H9 (cell line): ENCODE results near the gene KCNMA1. TPM values are rescaled to one million over a fixed set of nuclear protein-coding genes. Genes with fewer than 3 reads are reported as not detected.

Experiments used
- DNase-seq: peaks from one replicate; pipeline ENCODE4 v3.0.0-alpha.2; 2017
- H2AFZ ChIP-seq: one replicate; pipeline ENCODE4 v1.6.1; 2013; ENCODE audit warnings: mild to moderate bottlenecking, low read length, control low read depth, moderate library complexity
- H2AK5ac ChIP-seq: 2 replicates; pipeline ENCODE4 v1.6.1; 2013; ENCODE audit warnings: low read length, control low read depth, mixed read lengths; ENCODE audit not compliant: insufficient read length
- H2BK120ac ChIP-seq: one replicate; pipeline ENCODE4 v1.6.1; 2013; ENCODE audit warnings: low read depth, mild to moderate bottlenecking, low read length, control low read depth, inconsistent platforms; ENCODE audit not compliant: poor library complexity, severe bottlenecking
- H2BK12ac ChIP-seq: 2 replicates; pipeline ENCODE4 v1.6.1; 2013; ENCODE audit warnings: low read length, control low read depth, mixed read lengths, low read depth; ENCODE audit not compliant: insufficient read length
- H2BK15ac ChIP-seq: 2 replicates; pipeline ENCODE4 v1.6.1; 2013; ENCODE audit warnings: low read depth, low read length, control low read depth
- H2BK20ac ChIP-seq: one replicate; pipeline ENCODE4 v1.6.1; 2013; ENCODE audit warnings: low read depth, mild to moderate bottlenecking, low read length, control low read depth, inconsistent platforms; ENCODE audit not compliant: poor library complexity, severe bottlenecking
- H2BK5ac ChIP-seq: 2 replicates; pipeline ENCODE4 v1.6.1; 2013; ENCODE audit warnings: low read length, control low read depth, mixed read lengths; ENCODE audit not compliant: insufficient read length
- H3K14ac ChIP-seq: 2 replicates; pipeline ENCODE4 v1.6.1; 2013; ENCODE audit warnings: low read length, control low read depth; ENCODE audit not compliant: insufficient read depth
- H3K18ac ChIP-seq: 2 replicates; pipeline ENCODE4 v1.6.1; 2013; ENCODE audit warnings: low read depth, mild to moderate bottlenecking, mixed read lengths, low read length, control low read depth; ENCODE audit not compliant: insufficient read length
- H3K23ac ChIP-seq: 2 replicates; pipeline ENCODE4 v1.6.1; 2013; ENCODE audit warnings: low read length, control low read depth, mixed read lengths, low read depth; ENCODE audit not compliant: insufficient read length
- H3K23me2 ChIP-seq: 2 replicates; pipeline ENCODE4 v1.6.1; 2013; ENCODE audit warnings: low read depth, mild to moderate bottlenecking, mixed read lengths, low read length, control low read depth; ENCODE audit not compliant: insufficient read length, poor library complexity, severe bottlenecking
- H3K27ac ChIP-seq: 2 replicates; pipeline ENCODE4 v1.5.1; 2013; ENCODE audit warnings: low read length, control low read depth, mixed read lengths, low read depth; ENCODE audit not compliant: insufficient read length
- H3K27me3 ChIP-seq: 2 replicates; pipeline ENCODE4 v1.6.1; 2013; ENCODE audit warnings: low read length, control low read depth, inconsistent platforms; ENCODE audit not compliant: insufficient read depth
- H3K4ac ChIP-seq: 2 replicates; pipeline ENCODE4 v1.6.1; 2013; ENCODE audit warnings: low read depth, mild to moderate bottlenecking, control low read depth, inconsistent platforms, low read length, moderate library complexity
- H3K4me1 ChIP-seq: 2 replicates; pipeline ENCODE4 v1.6.1; 2013; ENCODE audit warnings: low read length, control low read depth, inconsistent platforms; ENCODE audit not compliant: insufficient read depth
- H3K4me2 ChIP-seq: 2 replicates; pipeline ENCODE4 v1.6.1; 2013; ENCODE audit warnings: low read length, control low read depth, mixed read lengths; ENCODE audit not compliant: insufficient read length, insufficient read depth
- H3K56ac ChIP-seq: 2 replicates; pipeline ENCODE4 v1.6.1; 2013; ENCODE audit warnings: low read depth, mild to moderate bottlenecking, mixed read lengths, low read length, control low read depth; ENCODE audit not compliant: insufficient read length
- H3K79me1 ChIP-seq: 2 replicates; pipeline ENCODE4 v1.6.1; 2013; ENCODE audit warnings: low read depth, mild to moderate bottlenecking, moderate library complexity, low read length, control low read depth, inconsistent platforms; ENCODE audit not compliant: insufficient read depth, poor library complexity, severe bottlenecking
- H3K79me2 ChIP-seq: 2 replicates; pipeline ENCODE4 v1.6.1; 2013; ENCODE audit warnings: low read length, control low read depth, inconsistent platforms; ENCODE audit not compliant: insufficient read depth
- H3K9ac ChIP-seq: 2 replicates; pipeline ENCODE4 v1.6.1; 2013; ENCODE audit warnings: low read length, control low read depth, mixed read lengths; ENCODE audit not compliant: insufficient read length; ENCODE audit errors: extremely low read depth
- H3K9me3 ChIP-seq: one replicate; pipeline ENCODE4 v1.6.1; 2013; ENCODE audit warnings: low read depth, low read length, inconsistent platforms; ENCODE audit not compliant: control insufficient read depth
- H3T11ph ChIP-seq: one replicate; pipeline ENCODE4 v1.6.1; 2013; ENCODE audit warnings: mild to moderate bottlenecking, low read length, control low read depth, inconsistent platforms
- H4K20me1 ChIP-seq: one replicate; pipeline ENCODE4 v1.6.1; 2013; ENCODE audit not compliant: control insufficient read depth, insufficient read length, insufficient read depth
- H4K5ac ChIP-seq: 2 replicates; pipeline ENCODE4 v1.6.1; 2013; ENCODE audit warnings: low read depth, mild to moderate bottlenecking, mixed read lengths, low read length, control low read depth; ENCODE audit not compliant: insufficient read length
- H4K8ac ChIP-seq: replicated peaks from 2 replicates; pipeline ENCODE4 v1.6.1; 2013; ENCODE audit warnings: low read length, control low read depth, mixed read lengths, low read depth; ENCODE audit not compliant: insufficient read length
- H4K91ac ChIP-seq: 2 replicates; pipeline ENCODE4 v1.6.1; 2013; ENCODE audit warnings: low read depth, mild to moderate bottlenecking, moderate library complexity, mixed read lengths, low read length, control low read depth; ENCODE audit not compliant: insufficient read length
- H3K27ac Mint-ChIP-seq, 3 experiments: 2 replicates in 2 of 3; 3 replicates in 1 of 3; pipeline ENCODE4 v1.8.0; 2020 to 2021; ENCODE audit warnings: mixed read lengths in 3 of 3, mild to moderate bottlenecking in 1 of 3, moderate library complexity in 1 of 3
- H3K27me3 Mint-ChIP-seq: 2 replicates; pipeline ENCODE4 v1.8.0; 2021; ENCODE audit warnings: low read depth, mild to moderate bottlenecking, moderate library complexity, mixed read lengths
- H3K36me3 Mint-ChIP-seq, 3 experiments: 2 replicates in 2 of 3; 3 replicates in 1 of 3; pipeline ENCODE4 v1.8.0; 2020 to 2021; ENCODE audit warnings: low read depth in 3 of 3, mixed read lengths in 3 of 3; ENCODE audit not compliant: insufficient read depth in 1 of 3
- H3K4me1 Mint-ChIP-seq, 2 experiments: 2 replicates each; pipeline ENCODE4 v1.8.0; 2020; ENCODE audit warnings: mixed read lengths in 2 of 2
- H3K4me3 Mint-ChIP-seq, 2 experiments: 2 replicates in 1 of 2; 3 replicates in 1 of 2; pipeline ENCODE4 v1.8.0; 2020 to 2021; ENCODE audit warnings: mild to moderate bottlenecking in 2 of 2, mixed read lengths in 2 of 2, moderate library complexity in 1 of 2
- H3K9me3 Mint-ChIP-seq, 2 experiments: 2 replicates in 1 of 2; 3 replicates in 1 of 2; pipeline ENCODE4 v1.8.0; 2020; ENCODE audit warnings: mild to moderate bottlenecking in 2 of 2, mixed read lengths in 2 of 2, moderate library complexity in 1 of 2
- CTCF ChIP-seq: fragments of 200-600 bp; sonication (generic); conservative IDR thresholded peaks from 3 replicates; pipeline ENCODE4 v1.8.0; 2021; ENCODE audit warnings: antibody characterized with exemption, mild to moderate bottlenecking
- WGBS: extraction: QIAGEN DNeasy Blood & Tissue Kit; methylation state at CpG from one replicate; pipeline ENCODE4 v1.1.7; 2013; ENCODE audit warnings: missing lambda C conversion rate, low lambda C conversion rate, mixed read lengths; ENCODE audit not compliant: insufficient read length; ENCODE audit errors: extremely low coverage; 5-methylcytosine and 5-hydroxymethylcytosine counted together
- total RNA-seq: library from RNA; stranded (reverse); gene quantifications from 2 replicates; pipeline ENCODE4 v1.2.1, GENCODE V29; 2021

Gene KCNMA1
- total RNA-seq, 1 experiment from 2014 or later = 2.0 TPM

- WGBS = no CpG with 5 or more reads among the region's 3 CpGs
- no peak overlapping the region for H2AK5ac ChIP-seq
- TF ChIP-seq CTCF = no peak
These were observed 445.2 kb downstream of the KCNMA1 start for GRCh38 chr10:77192402-77192801.

More at GRCh38 chr10:77192402-77192801, 445.2 kb downstream of the KCNMA1 start:
- Histone ChIP-seq H3K79me2 (no peaks in the 10 kb centered on the region), H2BK12ac (no peak overlapping the region), H3K4ac (no peak overlapping the region), H3K23me2 (no peaks in the 10 kb centered on the region), H4K91ac (no peak overlapping the region), H2BK20ac (no peak overlapping the region), H3K56ac (no peak overlapping the region), H3K14ac (no peak overlapping the region), H4K20me1 (no peaks in the 10 kb centered on the region), H3K4me1 (no peaks in the 10 kb centered on the region; the same call in 1 of the 2 replicates), H3K79me1 (no peaks in the 10 kb centered on the region), H3K9ac (no peak overlapping the region), H2BK120ac (no peak overlapping the region), H3K9me3 (no peaks in the 10 kb centered on the region), H4K5ac (no peak overlapping the region), H3K18ac (no peak overlapping the region), H2BK15ac (no peak overlapping the region), H3K27ac (no peak overlapping the region), H3K27me3 (no peaks in the 10 kb centered on the region), H2BK5ac (no peak overlapping the region), H3K4me2 (no peak overlapping the region), H3T11ph (no peak overlapping the region), H3K23ac (no peak overlapping the region), H4K8ac (no peak overlapping the region), H2AFZ (no peak overlapping the region)
- Mint-ChIP-seq H3K4me1 (peaks cover 7 to 13% of the 10 kb centered on the region in 2 experiments), H3K9me3 (no peaks in the 10 kb centered on the region), H3K27ac (no peak overlapping the region), H3K27me3 (no peaks in the 10 kb centered on the region; the same call in 1 of the 2 replicates), H3K4me3 (no peak overlapping the region), H3K36me3 (no peaks in the 10 kb centered on the region)
- DNase-seq = no peak
